A549 (cell line): Measurements from ENCODE around the gene ASB18. TPM values are rescaled to one million over a fixed set of nuclear protein-coding genes. Genes with fewer than 3 reads are reported as not detected.

Source experiments
- ATAC-seq, 2 experiments: fragments of 200-7000 bp in 1 of 2; fragments of >200 bp in 1 of 2; cut with Nextera tagmentation in 1 of 2; cut with Tn5 transposase in 1 of 2; 3 replicates each; pipeline versions ENCODE4 v1.8.0 to v1.9.1; 2018 to 2020; ENCODE audit warnings: mild to moderate bottlenecking in 1 of 2, moderate library complexity in 1 of 2
- CTCF ChIA-PET: fragments of 300-600 bp; sonication (Branson Sonifier 250); formaldehyde crosslinking; extraction: SDS; loops from one replicate; lab custom pipeline; 2021; ENCODE audit warnings: antibody characterized with exemption, inconsistent platforms; lab: Yijun Ruan, JAX
- POLR2A ChIA-PET: fragments of 350-600 bp; formaldehyde crosslinking; extraction: SDS; loops from one replicate; lab custom pipeline; 2021; ENCODE audit warnings: antibody characterized with exemption, inconsistent platforms; lab: Yijun Ruan, JAX
- DNase-seq, 2 experiments: peaks; one replicate each; pipeline versions ENCODE4 v3.0.0 to v3.0.0-alpha.2; 2011 to 2016; ENCODE audit warnings: low read depth in 1 of 2, low spot score in 1 of 2
- FAIRE-seq: peaks from 2 replicates; lab custom pipeline; 2011; peaks lifted over from hg19 to GRCh38; lab: Jason Lieb, UNC
- H3K27ac ChIP-seq, 2 experiments: fragments of >200 bp; sonication (Bioruptor Twin); formaldehyde crosslinking; 3 replicates each; pipeline ENCODE4 v1.5.1; 2016 to 2017
- H3K4me1 ChIP-seq: fragments of >200 bp; sonication (Bioruptor Twin); formaldehyde crosslinking; 3 replicates; pipeline ENCODE4 v1.6.1; 2016
- H3K4me2 ChIP-seq: fragments of >200 bp; sonication (Bioruptor Twin); formaldehyde crosslinking; 3 replicates; pipeline ENCODE4 v1.6.1; 2016
- H3K4me3 ChIP-seq: fragments of >200 bp; sonication (Bioruptor Twin); formaldehyde crosslinking; 3 replicates; pipeline ENCODE4 v1.5.1; 2016
- H3K9me3 ChIP-seq: fragments of >200 bp; sonication (Bioruptor Twin); formaldehyde crosslinking; 3 replicates; pipeline ENCODE4 v1.6.1; 2016
- BHLHE40 ChIP-seq: IDR thresholded peaks from 2 replicates; pipeline ENCODE4 v1.6.1; 2012; ENCODE audit warnings: low read depth, low read length, inconsistent platforms
- CBX8 ChIP-seq: fragments of 200-600 bp; sonication (generic); IDR thresholded peaks from 2 replicates; pipeline ENCODE4 v1.6.1; 2016
- CEBPB ChIP-seq, 2 experiments: fragments of >200 bp in 1 of 2; sonication (Bioruptor Twin) in 1 of 2; formaldehyde crosslinking in 1 of 2; IDR thresholded peaks; 2 replicates each; pipeline ENCODE4 v1.6.1; 2012 to 2016
- CHD2 ChIP-seq: fragments of 150-350 bp; IDR thresholded peaks from 2 replicates; pipeline ENCODE4 v1.6.1; 2014; ENCODE audit warnings: low read length; ENCODE audit not compliant: partially characterized antibody
- EHF ChIP-seq: fragments of 250-450 bp; sonication (Bioruptor Pico); IDR thresholded peaks from 2 replicates; pipeline ENCODE4 v1.5.0; 2020; ENCODE audit warnings: mild to moderate bottlenecking
- FOSB ChIP-seq: fragments of 250-450 bp; sonication (Bioruptor Pico); IDR thresholded peaks from 2 replicates; pipeline ENCODE4 v1.5.0; 2020; ENCODE audit warnings: mild to moderate bottlenecking, moderate library complexity
- HEYL ChIP-seq: fragments of 250-450 bp; sonication (Bioruptor Pico); IDR thresholded peaks from 2 replicates; pipeline ENCODE4 v1.8.0; 2021; ENCODE audit warnings: mild to moderate bottlenecking, moderate library complexity
- JUN ChIP-seq, 2 experiments: fragments of >200 bp; sonication (Bioruptor Twin); formaldehyde crosslinking; IDR thresholded peaks; 2 replicates in 1 of 2; 3 replicates in 1 of 2; pipeline ENCODE4 v1.6.1; 2016 to 2017
- JUNB ChIP-seq: fragments of >200 bp; sonication (Bioruptor Twin); formaldehyde crosslinking; IDR thresholded peaks from 2 replicates; pipeline ENCODE4 v1.6.1; 2016
- KDM5A ChIP-seq: fragments of 200-600 bp; sonication (generic); IDR thresholded peaks from 2 replicates; pipeline ENCODE4 v1.6.1; 2016; ENCODE audit warnings: antibody characterized with exemption, mild to moderate bottlenecking
- MAFK ChIP-seq: fragments of 450-650 bp; IDR thresholded peaks from 2 replicates; pipeline ENCODE4 v1.6.1; 2014; ENCODE audit not compliant: partially characterized antibody
- MAX ChIP-seq: IDR thresholded peaks from 2 replicates; pipeline ENCODE4 v1.6.1; 2012
- NFE2L2 ChIP-seq: fragments of 150-350 bp; conservative IDR thresholded peaks from 2 replicates; pipeline ENCODE4 v1.6.1; 2014; ENCODE audit warnings: low read length
- NR3C1 ChIP-seq: fragments of >200 bp; sonication (Bioruptor Twin); formaldehyde crosslinking; IDR thresholded peaks from 3 replicates; pipeline ENCODE4 v1.6.1; 2017
- RARB ChIP-seq: fragments of 250-450 bp; sonication (Bioruptor Pico); IDR thresholded peaks from 2 replicates; pipeline ENCODE4 v1.8.0; 2021; ENCODE audit warnings: mild to moderate bottlenecking, moderate library complexity
- RCOR1 ChIP-seq: fragments of 150-350 bp; IDR thresholded peaks from 2 replicates; pipeline ENCODE4 v1.6.1; 2014; ENCODE audit warnings: antibody characterized with exemption, low read length, low read depth
- REST ChIP-seq: fragments of 200-600 bp; sonication (generic); IDR thresholded peaks from 2 replicates; pipeline ENCODE4 v1.6.1; 2016; ENCODE audit warnings: antibody characterized with exemption, mild to moderate bottlenecking, moderate library complexity
- RFX5 ChIP-seq: fragments of 450-650 bp; IDR thresholded peaks from 2 replicates; pipeline ENCODE4 v1.7.1; 2014; ENCODE audit warnings: antibody characterized with exemption, mild to moderate bottlenecking, moderate library complexity
- RNF2 ChIP-seq: fragments of 200-600 bp; sonication (generic); IDR thresholded peaks from 2 replicates; pipeline ENCODE4 v1.6.1; 2016; ENCODE audit warnings: low read depth, mild to moderate bottlenecking, antibody characterized with exemption, moderate library complexity, borderline replicate concordance
- SREBF2 ChIP-seq: fragments of 450-650 bp; IDR thresholded peaks from 2 replicates; pipeline ENCODE4 v1.6.1; 2014; ENCODE audit warnings: mild to moderate bottlenecking, moderate library complexity
- ZNF302 ChIP-seq: fragments of 250-450 bp; sonication (Bioruptor Pico); IDR thresholded peaks from 2 replicates; pipeline ENCODE4 v1.9.0; 2021; ENCODE audit warnings: inconsistent platforms, mild to moderate bottlenecking, moderate library complexity
- WGBS: methylation state at CpG from one replicate; pipeline ENCODE4 v1.1.6; 2017; ENCODE audit errors: missing lambda C conversion rate; 5-methylcytosine and 5-hydroxymethylcytosine counted together
- polyA plus RNA-seq, 4 experiments: library from polyadenylated mRNA; depleted of rRNA in 3 of 4; stranded (reverse); fragments of >200 nt; fragmentation: RNase III in 1 of 4; extraction: RNeasy Plus Mini Kit Qiagen cat#74134 plus additional on column Dnase treatment in 1 of 4; gene quantifications; 2 replicates in 3 of 4; 3 replicates in 1 of 4; pipeline ENCODE4 v1.2.3, GENCODE V29; 2011 to 2017

The ASB18 gene
- polyA plus RNA-seq, 2 of the 4 experiments (the other 2 are of a cell fraction), result not detected

DNA sequence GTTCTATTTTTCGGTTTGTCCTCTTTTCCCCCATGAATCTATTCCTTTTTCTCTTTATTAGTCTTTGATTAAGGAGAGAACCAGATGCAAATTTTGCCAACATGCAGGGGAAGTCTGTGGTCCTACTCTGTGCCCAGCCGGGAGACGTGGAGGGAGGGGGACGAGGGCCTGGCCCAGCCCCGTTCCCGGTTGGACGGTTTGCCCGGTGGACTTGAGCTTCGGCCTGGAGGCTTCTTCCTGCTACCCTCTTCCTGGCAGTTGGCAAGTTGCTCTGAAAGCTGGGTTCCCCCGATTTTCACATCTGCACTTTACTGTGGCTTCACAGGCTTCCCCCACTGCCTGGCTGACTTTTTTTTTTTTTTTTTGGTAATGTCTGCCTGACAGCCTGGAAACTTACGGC lies 56.7 kb downstream of the ASB18 start:
- H3K4me1 ChIP-seq, result peaks cover 4% of the 10 kb centered on the region; the same call in 1 of the 3 replicates
- TF ChIP-seq RFX5 (no peak), FOSB (CRISPR knock-in tag) (no peak), KDM5A (no peak), NR3C1 (no peak), ZNF302 (CRISPR knock-in tag) (no peak), EHF (CRISPR knock-in tag) (no peak), BHLHE40 (no peak), MAX (no peak)
- TF ChIP-seq, all 56 proteins: peak for 0
- ChIA-PET POLR2A (no interaction called here), CTCF (interaction anchor here (0.7 to 3.7 kb wide), 2 partner anchors 10 to 26 kb away, joined by 3 to 13 read pairs; no protein-coding TSS in a partner anchor)
- no peak for DNase-seq
- no peak for ATAC-seq
- 0 out of 3 replicates have a peak, but pooled peaks cover 3% of the 10 kb centered on the region for H3K9me3 ChIP-seq
- no peak for FAIRE-seq
- no peak overlapping the region for H3K4me2 ChIP-seq
- no peak overlapping the region for H3K27ac ChIP-seq
- no peak overlapping the region for H3K4me3 ChIP-seq
- WGBS, result 83% methylated on average over 11 of the region's 11 CpGs

DNA sequence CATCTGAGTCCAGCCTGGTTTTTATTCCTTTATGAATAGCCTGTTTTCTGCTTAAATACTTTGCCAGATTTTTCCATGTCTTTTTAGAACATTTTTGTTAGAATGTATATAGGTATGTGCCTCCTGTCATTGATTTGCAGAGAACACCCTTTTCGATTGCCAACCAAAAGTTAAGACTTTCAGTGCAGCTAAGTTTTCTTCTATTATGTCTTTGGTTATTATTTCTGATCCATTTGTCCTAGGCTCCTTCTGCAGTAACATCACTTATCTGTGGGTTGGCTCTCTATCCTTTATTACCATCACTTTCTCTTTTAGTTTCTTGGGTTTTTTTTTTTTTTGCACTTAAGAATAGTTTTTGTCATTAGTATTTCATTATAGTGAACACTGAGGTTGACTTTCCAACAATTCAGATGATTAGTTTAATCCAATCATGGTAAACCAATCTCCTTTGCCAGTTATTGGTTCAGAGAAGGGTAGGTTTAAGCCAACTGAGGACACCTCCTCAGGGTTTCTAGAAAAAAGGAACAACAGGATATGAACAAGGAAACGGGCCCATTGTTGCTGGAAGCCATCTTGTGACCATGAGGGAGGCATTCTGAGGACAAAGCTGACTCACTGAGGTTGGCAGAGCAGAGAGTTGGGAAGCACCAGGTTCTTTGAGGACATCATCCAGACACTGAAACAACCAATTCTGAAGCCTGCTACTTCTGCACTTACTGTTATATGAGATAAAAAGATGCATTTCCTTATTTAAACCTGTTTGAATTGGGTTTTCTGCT lies 58.1 kb downstream of the ASB18 start:
- H3K27ac ChIP-seq, result no peak overlapping the region
- no peak for FAIRE-seq
- POLR2A ChIA-PET, result no interaction called here

DNA sequence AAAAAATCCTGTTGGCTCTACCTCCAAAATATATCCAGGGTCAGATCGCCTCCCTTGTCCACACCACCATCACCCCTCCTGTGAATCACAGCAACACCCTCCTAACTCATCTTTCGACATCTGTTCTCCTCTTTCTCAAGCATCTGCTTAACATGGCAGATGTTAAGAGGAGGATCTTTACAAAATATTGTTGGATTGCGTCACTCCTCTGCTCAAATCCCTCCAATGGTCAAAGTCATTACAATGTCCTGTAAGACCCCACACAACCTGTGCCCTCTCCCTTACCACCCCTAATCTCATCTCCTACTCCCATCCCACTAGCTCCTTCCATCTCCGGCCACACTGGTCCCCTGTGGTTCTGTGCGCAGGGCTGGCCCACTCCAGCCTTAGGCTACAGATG lies 59.3 kb downstream of the ASB18 start:
- DNase-seq, result no peak
- WGBS, result 72% methylated on average over 5 of the region's 5 CpGs
- Histone ChIP-seq H3K4me1 (peaks cover 4% of the 10 kb centered on the region; the same call in 1 of the 3 replicates), H3K9me3 (0 out of 3 replicates have a peak, but pooled peaks cover 3% of the 10 kb centered on the region)
- ATAC-seq, result no peak
- CTCF ChIA-PET, result no interaction called here
- TF ChIP-seq JUNB, result no peak
- TF ChIP-seq REST, result no peak
- TF ChIP-seq SREBF2, result no peak
- TF ChIP-seq, all 56 proteins: peak for 0
- FAIRE-seq, result no peak
- no peak overlapping the region for H3K4me3 ChIP-seq
- no peak overlapping the region for H3K4me2 ChIP-seq
- no peak overlapping the region for H3K27ac ChIP-seq
- POLR2A ChIA-PET, result no interaction called here

More for the DNA sequence above, 58.1 kb downstream of the ASB18 start:
- no peak overlapping the region for H3K4me2 ChIP-seq
- CTCF ChIA-PET, result no interaction called here
- TF ChIP-seq MAFK, result no peak
- TF ChIP-seq BHLHE40, result no peak
- TF ChIP-seq NFE2L2, result no peak
- TF ChIP-seq RARB (CRISPR knock-in tag), result no peak
- TF ChIP-seq CEBPB (IDR thresholded peaks at IDR 0.05), result no peak
- no peak for TF ChIP-seq RCOR1
- no peak for TF ChIP-seq HEYL
- TF ChIP-seq CBX8, result no peak
- TF ChIP-seq CHD2, result no peak
- no peak for TF ChIP-seq MAX
- TF ChIP-seq SREBF2, result no peak
- TF ChIP-seq RNF2, result no peak
- TF ChIP-seq KDM5A, result no peak
- TF ChIP-seq JUN (IDR thresholded peaks at IDR 0.05), result no peak
- TF ChIP-seq, all 56 proteins: peak for 0
- no peak for ATAC-seq
- Histone ChIP-seq H3K4me3 (no peak overlapping the region), H3K9me3 (0 out of 3 replicates have a peak, but pooled peaks cover 3% of the 10 kb centered on the region), H3K4me1 (peaks cover 4% of the 10 kb centered on the region; the same call in 1 of the 3 replicates)
- DNase-seq, result no peak
- WGBS, result 33% methylated on average over 2 of the region's 2 CpGs
